ENCODE data around the gene PRSS23.

GRCh38 chr11:86787018-86787536, 13.3 kb upstream of the PRSS23 start:
- TF ChIP-seq, protein P1, sequence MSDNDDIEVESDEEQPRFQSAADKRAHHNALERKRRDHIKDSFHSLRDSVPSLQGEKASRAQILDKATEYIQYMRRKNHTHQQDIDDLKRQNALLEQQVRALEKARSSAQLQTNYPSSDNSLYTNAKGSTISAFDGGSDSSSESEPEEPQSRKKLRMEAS (IDR thresholded peaks at IDR 0.05): no peak
- TF ChIP-seq CTCF (IDR thresholded peaks at IDR 0.05 in 2 of 3, conservative IDR thresholded peaks at IDR 0.05 in 1 of 3; ENCODE audit: borderline replicate concordance in 1 of 3, insufficient read depth in 1 of 3, low read depth in 2 of 3, low read length in 2 of 3) (no peak), RAD21 (IDR thresholded peaks at IDR 0.05; ENCODE audit: low read depth) (no peak), POLR2A (IDR thresholded peaks at IDR 0.05; ENCODE audit: borderline replicate concordance, extremely low read depth, insufficient read depth, insufficient read length) (no peak), EZH2 (IDR thresholded peaks at IDR 0.05) (no peak), EGR1 (IDR thresholded peaks at IDR 0.05; ENCODE audit: low read depth) (no peak)
